Measurements from ENCODE around the gene CBFA2T3. TPM values are rescaled to one million over a fixed set of nuclear protein-coding genes. Genes with fewer than 3 reads are reported as not detected.

CBFA2T3 gene
- total and polyA plus RNA-seq, 2 of the 8 experiments (the other 6 are each of a cell fraction or from before 2014, with no cell fraction given) = 0.51 to 1.3 TPM

DNA sequence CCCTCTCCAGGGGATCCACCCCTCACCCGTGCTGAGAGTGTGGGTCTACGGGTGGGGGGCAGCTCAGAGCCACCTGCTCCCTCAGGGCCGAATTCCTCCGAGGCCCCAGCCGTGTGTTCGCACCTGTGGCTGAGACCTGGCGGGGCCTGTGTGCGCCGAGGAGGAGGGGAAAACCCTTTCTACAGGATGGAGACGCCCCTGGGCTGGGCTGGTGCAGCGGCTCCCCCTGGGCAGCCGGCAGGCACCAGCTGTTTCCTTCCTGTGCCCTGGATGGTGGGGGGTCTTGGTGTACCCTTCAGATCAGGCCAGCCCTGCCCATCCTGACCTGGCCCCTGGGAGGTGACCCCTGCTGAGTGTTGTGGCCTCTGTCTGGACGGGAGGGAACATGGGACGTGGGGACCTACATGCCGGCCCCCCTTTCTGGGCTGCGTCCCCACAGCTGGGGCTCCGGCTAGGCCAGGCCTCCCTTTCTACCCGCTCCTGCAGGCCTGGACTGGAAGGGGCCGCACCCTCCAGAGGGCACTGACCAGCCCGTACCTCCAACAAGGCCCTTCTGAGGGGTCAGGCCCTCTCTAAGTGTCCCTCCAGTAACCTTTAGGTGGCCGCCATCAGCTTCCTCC, 82.2 kb downstream of the CBFA2T3 start:
- FAIRE-seq = no peak
- no peak overlapping the region for H3K23ac ChIP-seq (ENCODE audit: insufficient read length)
- no peak overlapping the region for H3K4ac ChIP-seq (replicated peaks; ENCODE audit: insufficient read length, low read depth, low read length)
- H2BK20ac ChIP-seq (ENCODE audit: low read length) = no peak overlapping the region
- no peaks in the 10 kb centered on the region for H3K23me2 ChIP-seq (ENCODE audit: low read depth, low read length)
- H3K14ac ChIP-seq (ENCODE audit: insufficient read length) = no peak overlapping the region
- no peak overlapping the region for H3K56ac ChIP-seq (replicated peaks; ENCODE audit: insufficient read length, low read depth, low read length)
- no peak overlapping the region for H2BK15ac ChIP-seq (ENCODE audit: low read length)
- POLR2A ChIA-PET (ENCODE audit: partially characterized antibody) = no interaction called here
- no peak overlapping the region for H2BK5ac ChIP-seq (ENCODE audit: low read depth, low read length)
- no peaks in the 10 kb centered on the region for H4K20me1 ChIP-seq (replicated peaks in 1 of 2; ENCODE audit: control insufficient read depth in 1 of 2, insufficient read depth in 2 of 2, low read length in 2 of 2)
- TF ChIP-seq CHD1 (IDR thresholded peaks at IDR 0.05; ENCODE audit: low read depth, low read length) (no peak), SAP30 (IDR thresholded peaks at IDR 0.05; ENCODE audit: insufficient read depth, insufficient replicate concordance, low read length) (no peak)
- no peaks in the 10 kb centered on the region for H3K4me1 ChIP-seq (replicated peaks in 1 of 4; ENCODE audit: control insufficient read depth in 3 of 4, insufficient read depth in 4 of 4, low read length in 3 of 4)
- no peak overlapping the region for H3K4me2 ChIP-seq (ENCODE audit: insufficient read depth in 1 of 2, low read depth in 2 of 2, low read length in 2 of 2)
- H3K27me3 ChIP-seq (replicated peaks in 1 of 4; ENCODE audit: control insufficient read depth in 3 of 4, extremely low read depth in 1 of 4, insufficient read depth in 3 of 4, low read length in 3 of 4) = no peaks in the 10 kb centered on the region
- H4K91ac ChIP-seq (replicated peaks; ENCODE audit: insufficient read length, low read length) = no peak overlapping the region
- H3K79me2 ChIP-seq (ENCODE audit: control insufficient read depth in 1 of 2, insufficient read depth in 2 of 2, low read length in 2 of 2) = no peaks in the 10 kb centered on the region
- no peak overlapping the region for H2AFZ ChIP-seq (ENCODE audit: low read length)
- no peak overlapping the region for H2BK12ac ChIP-seq (ENCODE audit: low read depth, low read length)
- 86% methylated on average over 17 of the region's 21 CpGs; no CpG with 5 or more reads in 1 of the 2 experiments for WGBS, 2 experiments (ENCODE audit: extremely low coverage in 1 of 2, insufficient coverage in 1 of 2, insufficient read length in 1 of 2, insufficient replicate concordance in 2 of 2, low coverage in 1 of 2, low lambda C conversion rate in 2 of 2, missing lambda C conversion rate in 1 of 2)
- H3K18ac ChIP-seq (ENCODE audit: extremely low read depth, low read length) = no peak overlapping the region
- H3K9me3 ChIP-seq (ENCODE audit: insufficient read depth in 2 of 2, low read depth in 1 of 2, low read length in 1 of 2) = no peaks in the 10 kb centered on the region
- no peaks in the 10 kb centered on the region for H3K79me1 ChIP-seq (ENCODE audit: low read depth, low read length)
- no peaks in the 10 kb centered on the region for H3K36me3 ChIP-seq (ENCODE audit: control insufficient read depth in 2 of 4, insufficient read depth in 4 of 4, low read length in 3 of 4)
- H4K8ac ChIP-seq (ENCODE audit: extremely low read depth, insufficient read depth, low read length) = no peak overlapping the region
- H4K5ac ChIP-seq (ENCODE audit: insufficient read length, low read depth, low read length) = no peak overlapping the region
- DNase-seq (ENCODE audit: low read depth in 1 of 2, low spot score in 2 of 2) = no peak
- H3K9ac ChIP-seq (replicated peaks in 1 of 4; ENCODE audit: extremely low read depth in 1 of 4, low read depth in 3 of 4, low read length in 3 of 4) = no peak overlapping the region
- H2AK5ac ChIP-seq (ENCODE audit: low read depth, low read length) = no peak overlapping the region
- H3K4me3 ChIP-seq (ENCODE audit: extremely low read depth in 1 of 4, insufficient read depth in 2 of 4, low read depth in 3 of 4, low read length in 4 of 4) = no peak overlapping the region
- CTCF ChIA-PET (ENCODE audit: partially characterized antibody) = interaction anchor here (0.7 to 1.4 kb wide), 2 partner anchors 37 to 51 kb away, joined by 3 to 4 read pairs; partner anchors contain the start of genes GALNS and TRAPPC2L
- no peak overlapping the region for H2BK120ac ChIP-seq (replicated peaks; ENCODE audit: low read depth, low read length)
- no peak overlapping the region for H3K27ac ChIP-seq (ENCODE audit: low read depth, low read length)
